Neural crest cell (in vitro differentiated cells): ENCODE data around the gene ACTRT2. TPM values are rescaled to one million over a fixed set of nuclear protein-coding genes. Genes with fewer than 3 reads are reported as not detected.

Source experiments
- DNase-seq: peaks from one replicate; pipeline ENCODE4 v3.0.0; 2021; ENCODE audit warnings: low read depth, mixed read lengths, low spot score
- H3K27ac Mint-ChIP-seq: one replicate; pipeline ENCODE4 v1.8.0; 2021; ENCODE audit warnings: mild to moderate bottlenecking, mixed read lengths; ENCODE audit not compliant: unreplicated experiment
- H3K27me3 Mint-ChIP-seq: 2 replicates; pipeline ENCODE4 v1.8.0; 2021; ENCODE audit warnings: low read depth, mild to moderate bottlenecking, mixed read lengths
- H3K36me3 Mint-ChIP-seq: 2 replicates; pipeline ENCODE4 v1.8.0; 2021; ENCODE audit warnings: low read depth, mild to moderate bottlenecking, mixed read lengths
- H3K4me1 Mint-ChIP-seq: 2 replicates; pipeline ENCODE4 v1.8.0; 2021; ENCODE audit warnings: mixed read lengths
- H3K4me3 Mint-ChIP-seq: one replicate; pipeline ENCODE4 v1.8.0; 2021; ENCODE audit warnings: mild to moderate bottlenecking, mixed read lengths
- H3K9me3 Mint-ChIP-seq: 2 replicates; pipeline ENCODE4 v1.8.0; 2021; ENCODE audit warnings: mixed read lengths
- CTCF ChIP-seq: fragments of 200-600 bp; sonication (generic); conservative IDR thresholded peaks from 2 replicates; pipeline ENCODE4 v1.5.0; 2021; ENCODE audit warnings: antibody characterized with exemption, mild to moderate bottlenecking
- total RNA-seq: library from RNA; stranded (reverse); gene quantifications from 2 replicates; pipeline ENCODE4 v1.2.1, GENCODE V29; 2021

Gene ACTRT2
- total RNA-seq, 1 donor from 2014 or later: not detected

- H3K36me3 Mint-ChIP-seq: no peaks in the 10 kb centered on the region
- DNase-seq: no peak
- no peak overlapping the region for H3K4me3 Mint-ChIP-seq
- no peak overlapping the region for H3K27ac Mint-ChIP-seq
- no peak for TF ChIP-seq CTCF
- H3K4me1 Mint-ChIP-seq: no peaks in the 10 kb centered on the region
- H3K9me3 Mint-ChIP-seq: peaks cover 5% of the 10 kb centered on the region
- peaks cover 5% of the 10 kb centered on the region for H3K27me3 Mint-ChIP-seq
These were observed 21.7 kb upstream of the ACTRT2 start for GRCh38 chr1:2999571-2999970.

DNA sequence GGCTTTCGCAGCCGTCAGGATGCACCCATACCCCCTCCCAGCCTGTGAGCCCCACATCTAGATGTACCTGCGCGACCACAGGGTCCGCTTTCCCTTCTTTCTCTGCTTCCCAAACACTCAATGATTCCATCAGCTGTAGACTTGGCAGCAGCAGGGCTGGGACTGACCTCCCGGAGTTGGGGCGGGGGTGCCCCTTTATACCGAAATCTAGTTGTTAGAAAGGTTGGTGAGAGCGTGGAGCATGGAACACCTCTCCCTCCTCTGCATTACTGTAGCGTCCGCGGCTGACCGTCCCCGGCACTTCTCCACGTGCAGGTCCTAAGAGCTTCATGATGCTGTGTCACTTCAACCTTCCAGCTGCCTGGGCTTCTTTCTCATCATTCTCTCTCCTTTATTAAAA, 21.1 kb upstream of the ACTRT2 start:
- Mint-ChIP-seq H3K9me3 (peaks cover 5% of the 10 kb centered on the region), H3K36me3 (no peaks in the 10 kb centered on the region), H3K4me3 (no peak overlapping the region), H3K27ac (no peak overlapping the region), H3K4me1 (no peaks in the 10 kb centered on the region), H3K27me3 (peaks cover 5% of the 10 kb centered on the region)
- TF ChIP-seq CTCF: no peak
- DNase-seq: no peak

GRCh38 chr1:3000671-3001470, 20.4 kb upstream of the ACTRT2 start:
- H3K27ac Mint-ChIP-seq: no peak overlapping the region
- DNase-seq: no peak

DNA sequence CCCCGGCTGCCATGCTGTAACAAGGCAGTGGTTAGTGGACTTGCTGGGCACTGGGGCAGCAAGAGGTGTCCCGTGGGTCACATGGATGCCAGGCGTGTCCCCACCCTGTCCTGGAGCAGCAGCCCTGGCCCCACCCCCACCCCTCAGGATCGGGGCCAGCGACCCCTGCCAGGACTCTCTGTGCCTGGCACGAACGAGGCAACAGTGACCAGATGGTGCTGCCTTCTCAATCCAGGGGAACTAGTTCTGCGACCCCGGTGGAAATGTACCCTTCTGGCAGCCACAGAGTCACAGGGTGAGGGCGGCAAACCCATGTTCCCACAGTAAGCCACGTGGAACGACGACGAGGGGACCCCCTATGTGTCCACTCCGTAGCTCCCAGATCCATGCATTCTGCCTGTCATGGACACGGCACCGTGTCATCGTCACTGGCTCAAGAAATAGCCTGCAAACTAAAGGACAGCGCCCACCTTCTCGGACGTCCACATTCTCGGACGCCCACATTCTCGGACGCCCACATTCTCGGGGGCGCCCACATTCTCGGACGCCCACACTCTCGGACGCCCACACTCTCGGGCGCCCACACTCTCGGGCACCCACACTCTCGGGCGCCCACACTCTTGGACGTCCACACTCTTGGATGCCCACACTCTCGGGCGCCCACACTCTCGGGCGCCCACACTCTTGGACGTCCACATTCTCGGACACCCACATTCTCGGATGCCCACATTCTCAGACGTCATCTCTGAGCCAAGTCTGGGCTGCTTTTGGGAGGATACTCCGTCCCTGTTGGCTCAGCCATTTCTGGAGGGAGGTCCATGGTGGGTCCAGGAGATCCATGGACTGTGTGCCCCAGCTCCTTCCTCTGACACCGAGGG, 19.6 kb upstream of the ACTRT2 start:
- no peaks in the 10 kb centered on the region for H3K4me1 Mint-ChIP-seq
- TF ChIP-seq CTCF: no peak
- peaks cover 1% of the 10 kb centered on the region for H3K36me3 Mint-ChIP-seq
- H3K4me3 Mint-ChIP-seq: no peak overlapping the region
- H3K27me3 Mint-ChIP-seq: peaks cover 5% of the 10 kb centered on the region
- H3K9me3 Mint-ChIP-seq: peaks cover 5% of the 10 kb centered on the region
- DNase-seq: no peak
- no peak overlapping the region for H3K27ac Mint-ChIP-seq

More at GRCh38 chr1:3000671-3001470, 20.4 kb upstream of the ACTRT2 start:
- Mint-ChIP-seq H3K9me3 (peaks cover 5% of the 10 kb centered on the region), H3K36me3 (no peaks in the 10 kb centered on the region), H3K4me1 (no peaks in the 10 kb centered on the region), H3K27me3 (peaks cover 5% of the 10 kb centered on the region), H3K4me3 (no peak overlapping the region)
- no peak for TF ChIP-seq CTCF

DNA sequence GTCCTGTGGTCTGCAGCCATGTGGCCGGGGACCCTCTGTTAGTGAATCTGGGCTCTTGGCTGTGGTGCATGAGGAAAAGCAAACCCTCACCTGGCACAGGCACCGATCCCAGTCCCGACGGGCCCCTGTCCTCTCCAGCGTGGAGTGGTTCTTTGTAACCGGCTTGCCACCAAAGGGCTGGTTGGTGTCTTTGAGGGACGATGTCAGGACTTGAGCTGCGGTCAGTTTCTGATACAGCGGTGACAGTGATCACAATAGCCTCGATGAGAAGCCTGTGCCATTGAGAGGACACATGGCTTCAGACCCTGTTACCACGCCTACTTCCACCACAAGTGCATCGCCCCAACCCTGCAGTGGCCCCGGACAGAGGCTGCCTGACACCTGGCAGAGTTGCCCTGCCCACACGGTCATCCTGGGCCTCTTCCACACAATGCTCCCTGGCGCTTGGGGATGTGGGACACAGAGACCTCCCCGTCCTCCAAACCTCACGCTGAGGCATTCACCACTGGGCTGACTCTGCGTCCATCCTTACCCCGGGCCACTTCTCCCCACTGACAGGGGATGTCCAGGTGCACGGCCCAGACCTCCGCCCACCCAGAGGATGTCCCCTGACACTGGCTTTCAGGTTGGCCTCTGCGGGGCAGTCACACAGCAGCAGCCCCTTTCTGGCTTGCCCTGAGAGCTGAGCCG, 18.8 kb upstream of the ACTRT2 start:
- H3K4me1 Mint-ChIP-seq: no peaks in the 10 kb centered on the region
- peaks cover 2% of the 10 kb centered on the region for H3K9me3 Mint-ChIP-seq
- no peak for TF ChIP-seq CTCF
- H3K27me3 Mint-ChIP-seq: peaks cover 5% of the 10 kb centered on the region
- peaks cover 4% of the 10 kb centered on the region for H3K36me3 Mint-ChIP-seq
- no peak for DNase-seq
- no peak overlapping the region for H3K27ac Mint-ChIP-seq
- no peak overlapping the region for H3K4me3 Mint-ChIP-seq
